ENCODE measurements around the gene HGFAC.
"Not testable (repeated sequence)": the region's sequence is repeated elsewhere in the genome, so short reads cannot be mapped to it uniquely, and the experiment has no call there.

HGFAC gene

GRCh38 chr4:3441501-3442459, at the start of gene HGFAC:
TSS of gene HGFAC (plus strand) at chr4:3441968. CDS start at chr4:3442002, 34 bp downstream.
- DNase-seq = no peak

GRCh38 chr4:3392321-3392720, 49.4 kb upstream of the HGFAC start:
- no peak for DNase-seq

GRCh38 chr4:3393171-3393570, 48.6 kb upstream of the HGFAC start:
- DNase-seq = no peak

GRCh38 chr4:3396600-3396999, 45.2 kb upstream of the HGFAC start:
- no peak for DNase-seq

GRCh38 chr4:3397128-3397527, 44.6 kb upstream of the HGFAC start:
- no peak for DNase-seq

GRCh38 chr4:3399277-3400194, 42.2 kb upstream of the HGFAC start:
- DNase-seq = no peak

- DNase-seq = no peak
Measured at GRCh38 chr4:3401436-3402171, 40.2 kb upstream of the HGFAC start.

GRCh38 chr4:3402491-3403347, 39.0 kb upstream of the HGFAC start:
- DNase-seq = no peak

GRCh38 chr4:3403348-3403906, 38.3 kb upstream of the HGFAC start:
- no peak for DNase-seq

- DNase-seq = no peak
Measured at GRCh38 chr4:3404546-3404945, 37.2 kb upstream of the HGFAC start.

- no peak for DNase-seq
Measured at GRCh38 chr4:3405176-3405575, 36.6 kb upstream of the HGFAC start.

GRCh38 chr4:3406021-3406420, 35.7 kb upstream of the HGFAC start:
- no peak for DNase-seq

GRCh38 chr4:3406431-3406830, 35.3 kb upstream of the HGFAC start:
- no peak for DNase-seq

- DNase-seq = no peak
Measured at GRCh38 chr4:3407171-3407771, 34.5 kb upstream of the HGFAC start.

GRCh38 chr4:3407930-3408792, 33.6 kb upstream of the HGFAC start:
- no peak for DNase-seq

GRCh38 chr4:3408793-3409330, 32.9 kb upstream of the HGFAC start:
- DNase-seq = no peak

GRCh38 chr4:3409571-3410091, 32.1 kb upstream of the HGFAC start:
- no peak for DNase-seq

- no peak for DNase-seq
Measured at GRCh38 chr4:3410401-3411135, 31.2 kb upstream of the HGFAC start.

GRCh38 chr4:3411190-3411589, 30.6 kb upstream of the HGFAC start:
- not testable (repeated sequence) for DNase-seq

Measured in GOT3 (cell line).